NCI-H2227 treated with DMSO at 0.1 percent for 48 hours (cell line): ENCODE measurements around the gene MRPL53.

ENCODE experiments used
- DNase-seq: peaks from one replicate; lab custom pipeline; 2025; lab: John Stamatoyannopoulos, UW

Gene MRPL53

GRCh38 chr2:74425523-74425922 lies 47.0 kb downstream of the MRPL53 start:
- DNase-seq: no peak

GRCh38 chr2:74424995-74425406 lies 47.5 kb downstream of the MRPL53 start:
- no peak for DNase-seq

GRCh38 chr2:74424139-74424992 lies 48.1 kb downstream of the MRPL53 start:
- no peak for DNase-seq

GRCh38 chr2:74423231-74424095 lies 49.0 kb downstream of the MRPL53 start:
- no peak for DNase-seq
